ENCODE measurements around the gene FNDC5.

FNDC5 gene

DNA sequence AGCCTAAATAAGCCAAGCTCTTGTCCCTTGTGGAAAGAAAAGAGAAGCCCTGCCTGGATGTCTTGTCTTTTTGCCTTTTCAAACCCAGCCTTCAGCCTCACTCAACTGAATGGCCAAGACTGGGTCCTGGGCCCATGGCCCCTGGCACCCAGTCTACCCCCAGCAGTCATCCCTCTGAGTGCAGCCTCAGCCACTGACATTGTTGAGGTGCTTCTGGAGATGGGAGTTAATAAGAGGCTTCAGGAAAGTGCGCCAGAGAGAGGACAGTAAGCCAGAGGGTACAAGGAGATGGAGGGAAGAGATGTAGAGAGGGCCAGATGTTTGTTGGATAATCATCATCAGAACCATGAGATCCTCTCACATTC lies 6.8 kb downstream of the FNDC5 start:
- no peak for DNase-seq

DNA sequence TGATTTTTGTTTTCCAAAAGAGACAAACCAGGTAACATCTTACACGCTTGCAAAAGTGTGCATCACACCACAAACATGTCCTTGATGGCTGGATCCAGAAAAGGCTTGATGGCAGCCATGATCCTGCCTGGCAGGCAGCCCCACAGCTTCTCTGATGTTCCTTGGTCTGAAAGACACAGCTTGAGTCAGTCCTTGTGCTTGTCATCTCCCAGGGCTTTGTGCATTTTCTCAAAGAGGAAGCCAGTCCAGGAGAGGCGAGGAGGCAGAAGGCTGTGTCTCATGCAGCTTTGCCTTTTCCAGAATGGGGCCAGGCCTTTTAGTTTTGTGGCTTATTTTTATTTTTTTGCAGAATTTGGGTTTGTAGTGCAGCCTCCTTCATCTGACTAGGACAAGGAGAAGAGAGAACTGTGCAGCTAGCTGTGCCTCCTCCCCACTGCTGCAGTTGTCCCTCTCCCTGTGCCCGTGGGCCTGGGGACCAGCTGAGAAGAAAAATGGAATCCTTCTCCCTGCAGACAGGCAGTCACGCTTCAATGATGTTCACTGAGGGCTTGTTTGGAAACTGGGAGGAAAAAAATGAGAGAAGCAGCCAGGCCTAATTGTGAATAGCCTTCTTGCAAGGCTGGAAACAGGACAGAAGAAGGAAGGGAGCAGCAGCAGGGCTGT lies 7.4 kb downstream of the FNDC5 start:
- DNase-seq, result no peak

DNA sequence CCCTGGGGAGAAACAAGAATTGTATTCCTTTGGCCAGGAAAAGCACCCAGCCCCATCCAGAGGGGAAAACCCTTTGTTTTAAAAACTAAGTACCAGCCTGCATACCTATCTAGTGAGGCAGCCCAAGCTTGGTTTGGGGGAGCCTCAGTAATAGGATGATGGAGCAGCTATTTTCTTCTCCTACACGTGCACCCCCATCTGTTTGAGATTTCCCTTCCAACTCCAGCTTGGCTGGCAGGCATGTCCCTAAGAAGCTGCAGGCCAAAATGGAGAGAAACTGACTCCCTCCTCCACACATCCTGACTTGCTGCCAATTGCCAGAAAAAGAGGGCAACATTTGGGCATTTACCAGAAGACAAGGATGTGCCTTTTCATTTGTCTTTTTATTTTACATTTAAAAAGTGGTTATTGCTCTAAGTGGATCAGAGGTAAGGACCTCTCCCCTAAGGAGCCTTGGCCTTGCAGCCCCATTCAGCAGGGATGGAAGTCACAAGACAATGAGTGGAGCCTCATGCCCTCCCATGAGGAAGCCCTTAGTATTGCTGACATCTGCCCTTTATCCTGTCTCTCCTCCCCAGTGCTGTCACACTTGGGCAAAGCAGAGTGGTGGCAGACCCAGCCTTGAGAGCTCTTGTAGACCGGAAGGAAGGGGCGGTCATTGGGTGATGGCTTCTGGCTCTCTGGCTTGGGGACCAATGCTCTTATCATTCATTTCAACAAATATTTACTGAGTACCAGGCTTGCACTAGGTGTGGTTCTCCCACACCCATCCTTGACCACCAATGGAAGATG lies 8.6 kb downstream of the FNDC5 start:
- DNase-seq, result no peak

DNA sequence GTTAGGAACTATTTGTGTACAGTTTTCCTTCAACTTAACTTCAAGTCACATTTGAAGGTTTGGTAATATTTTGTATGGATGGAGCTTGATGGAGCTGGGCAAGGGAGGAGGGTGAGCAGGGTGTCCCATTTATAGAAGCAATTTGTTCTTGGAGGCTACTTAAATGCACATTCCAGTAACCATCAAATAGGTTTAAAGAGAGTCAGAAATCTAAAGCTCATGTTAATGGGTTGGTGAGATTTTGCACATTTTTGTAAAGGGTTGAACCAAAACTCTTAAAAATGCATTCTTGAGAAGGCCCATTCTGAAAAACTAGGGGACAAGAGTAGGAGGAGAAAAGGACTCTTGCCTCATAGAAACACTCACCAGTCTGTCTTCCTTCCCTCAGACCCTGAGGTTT lies 10.1 kb downstream of the FNDC5 start:
- no peak for DNase-seq

DNA sequence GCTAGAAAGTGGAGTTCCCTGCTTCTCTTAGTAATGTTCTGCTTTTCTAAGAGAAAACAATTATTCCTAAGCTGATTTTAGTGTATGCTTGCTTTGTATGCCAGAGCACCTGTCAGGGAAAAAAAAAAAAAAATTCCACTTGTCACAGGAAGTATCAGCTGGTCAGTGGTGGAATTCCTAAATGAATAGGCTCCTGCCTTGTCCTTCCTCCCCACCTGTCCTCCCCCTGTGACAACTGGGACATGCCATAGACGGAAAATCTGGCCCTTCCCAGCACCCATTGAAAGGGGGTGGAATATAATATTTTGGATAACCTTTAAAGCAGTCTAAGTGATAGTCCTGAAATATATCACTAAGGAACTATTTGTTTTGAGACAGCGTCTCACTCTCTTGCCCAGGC lies 10.8 kb downstream of the FNDC5 start:
- DNase-seq, result no peak

DNA sequence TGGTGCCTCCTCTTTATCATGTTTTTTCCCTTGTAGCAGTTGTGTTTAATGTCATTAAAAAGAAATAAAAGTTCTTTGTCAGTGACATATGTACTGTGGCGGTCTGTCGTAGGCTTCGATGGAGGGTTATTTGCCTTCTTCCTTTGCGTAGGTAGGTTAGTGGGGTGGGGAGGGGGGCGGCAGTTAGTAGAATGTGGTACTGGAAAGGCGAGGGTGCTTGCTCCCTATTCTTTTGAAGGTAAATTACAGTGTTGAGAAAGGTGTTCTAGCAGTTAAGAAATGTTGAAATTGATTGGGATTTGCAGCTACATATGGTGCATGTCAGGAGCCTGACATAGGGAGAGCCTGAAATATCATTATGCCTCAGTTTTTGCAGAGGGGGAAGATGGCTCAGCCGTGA lies 11.9 kb downstream of the FNDC5 start:
- DNase-seq, result no peak

DNA sequence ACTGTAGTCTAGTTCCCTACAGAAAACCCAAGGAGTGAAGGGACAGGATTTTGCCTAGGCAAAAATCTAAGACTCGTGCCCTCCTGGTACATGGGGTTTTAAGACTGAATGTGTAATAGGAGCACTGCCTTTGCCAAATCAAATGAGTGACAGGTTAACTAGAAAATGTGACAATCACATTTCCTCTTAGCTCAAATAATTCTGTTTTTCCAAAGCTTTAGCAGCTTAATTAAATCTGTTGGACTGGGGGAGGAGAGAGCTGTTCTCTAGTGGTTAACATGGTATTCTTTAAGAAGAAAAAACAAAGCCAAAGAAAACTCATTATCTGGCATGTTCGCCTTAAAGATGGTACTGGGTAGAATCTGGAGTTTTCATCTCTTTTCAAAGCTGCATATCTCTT lies 12.6 kb downstream of the FNDC5 start:
- no peak for DNase-seq

DNA sequence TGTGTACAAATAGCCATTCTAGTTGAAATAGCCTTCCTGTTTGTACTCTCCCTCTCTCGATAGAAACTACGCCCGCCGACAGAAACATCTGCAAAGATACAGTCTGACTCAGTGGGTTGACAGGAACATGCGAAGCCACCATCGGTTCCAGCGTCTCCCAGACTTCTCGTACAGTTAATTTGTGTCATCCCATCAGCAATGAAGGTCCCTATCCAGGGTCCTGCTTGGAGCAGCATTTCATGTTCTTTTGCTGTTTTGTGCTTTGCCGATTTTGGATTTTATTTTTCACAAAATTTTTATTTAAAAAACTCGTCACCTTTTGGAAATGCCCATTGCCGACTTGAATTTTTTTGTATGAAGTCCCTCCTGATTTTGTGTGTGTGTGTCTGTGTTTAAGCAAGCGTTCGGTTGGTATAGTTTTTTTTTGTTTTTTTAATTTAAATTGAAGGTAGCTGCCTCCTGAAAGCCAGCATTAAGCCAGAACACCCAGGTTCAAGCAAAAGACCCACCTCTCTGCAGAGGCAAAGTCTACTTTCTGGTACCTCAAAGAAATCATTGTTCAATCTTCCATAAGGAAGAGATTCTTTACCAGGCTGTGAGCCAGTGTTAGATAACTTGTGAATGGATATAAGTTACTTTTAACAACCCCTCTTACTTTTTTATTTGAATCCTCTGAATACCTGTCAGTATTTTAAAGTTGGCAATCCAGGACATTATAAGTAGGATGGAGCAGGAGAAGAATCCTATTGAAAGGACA lies 14.7 kb downstream of the FNDC5 start:
- no peak for DNase-seq

DNA sequence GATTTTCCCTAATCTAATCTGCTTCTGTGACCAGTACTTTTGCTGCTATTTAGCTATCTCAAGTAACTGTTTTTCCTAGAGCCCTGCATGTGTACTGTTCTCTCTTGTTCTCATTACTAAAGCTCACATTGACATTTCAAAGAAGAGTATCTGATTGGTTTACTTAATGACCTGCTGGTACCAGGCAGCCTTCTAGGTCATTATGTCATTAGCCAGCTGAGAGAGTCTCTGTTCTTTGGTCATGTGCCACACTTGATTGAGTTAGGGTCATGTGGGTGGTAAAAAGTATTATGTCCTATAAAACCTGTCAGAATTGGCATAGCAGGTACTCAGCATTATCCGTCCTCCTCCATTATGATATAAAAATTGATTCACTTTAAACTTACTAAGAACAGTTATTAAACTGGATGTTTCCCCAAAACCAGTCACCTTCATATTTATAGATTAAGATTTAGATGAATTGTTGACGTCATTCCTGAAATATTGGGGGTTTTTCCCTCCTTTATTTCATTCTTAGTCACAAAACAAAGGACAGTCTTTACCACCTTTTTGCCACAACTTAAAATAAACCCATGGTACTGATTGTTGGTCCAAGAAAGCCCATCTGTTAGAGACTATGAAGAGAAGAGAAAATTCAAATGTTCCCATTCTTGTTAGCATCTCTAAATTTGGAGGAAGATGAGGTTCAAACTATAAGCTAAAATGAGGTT lies 22.2 kb downstream of the FNDC5 start:
- no peak for DNase-seq

DNA sequence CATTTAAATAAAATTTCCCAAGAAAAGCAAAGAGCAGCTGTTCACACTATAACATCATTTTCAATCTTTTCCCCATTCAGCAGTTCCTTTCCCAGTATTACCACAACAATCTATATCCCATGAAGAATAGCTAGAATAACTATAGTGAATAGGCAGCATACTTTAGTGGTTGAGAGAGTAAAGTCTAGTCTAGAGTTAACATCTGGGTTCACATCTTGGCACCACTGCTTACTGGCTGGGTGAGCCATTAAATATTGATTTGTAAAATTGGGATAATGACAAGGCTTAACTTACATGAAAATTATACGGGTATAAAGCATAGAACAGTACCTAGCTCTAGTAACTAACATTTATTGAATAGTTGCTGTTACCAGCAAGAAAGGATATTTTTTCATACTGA lies 38.8 kb downstream of the FNDC5 start:
- DNase-seq, result no peak

DNA sequence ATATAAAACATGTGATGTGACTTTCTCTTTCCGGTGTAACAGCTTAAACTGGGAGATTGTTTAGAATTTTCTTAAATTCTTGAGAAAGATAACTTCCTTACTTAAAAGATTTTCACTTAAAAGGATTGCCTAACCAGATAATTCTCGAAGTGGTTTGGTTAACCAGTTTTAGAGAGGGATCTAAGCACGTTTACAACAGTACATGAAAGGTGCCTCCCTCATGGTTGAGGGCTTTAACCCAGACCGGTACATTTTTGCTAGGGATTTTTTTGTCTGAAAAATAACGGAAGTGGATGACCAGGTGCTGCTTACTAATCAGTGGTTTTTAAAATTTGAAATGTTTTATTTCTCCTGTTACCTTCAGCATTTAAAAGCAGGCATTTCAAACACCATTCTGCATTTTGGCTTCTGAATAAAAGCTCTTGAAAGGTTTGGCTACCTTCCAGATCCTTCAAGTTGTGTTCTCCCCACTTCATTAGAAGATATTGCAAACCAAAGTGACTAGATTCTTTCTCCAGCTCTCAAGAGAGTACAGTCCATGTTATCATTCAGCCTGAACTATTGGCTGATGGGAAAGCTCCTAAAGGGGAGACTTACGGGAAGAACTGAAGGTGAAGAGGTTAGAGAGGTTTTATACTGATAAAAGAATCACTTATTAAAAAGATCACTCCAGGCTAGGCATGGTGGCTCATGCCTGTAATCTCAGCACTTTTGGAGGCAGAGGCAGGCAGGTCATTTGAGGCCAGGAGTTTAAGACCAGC lies 40.4 kb downstream of the FNDC5 start:
- no peak for DNase-seq

DNA sequence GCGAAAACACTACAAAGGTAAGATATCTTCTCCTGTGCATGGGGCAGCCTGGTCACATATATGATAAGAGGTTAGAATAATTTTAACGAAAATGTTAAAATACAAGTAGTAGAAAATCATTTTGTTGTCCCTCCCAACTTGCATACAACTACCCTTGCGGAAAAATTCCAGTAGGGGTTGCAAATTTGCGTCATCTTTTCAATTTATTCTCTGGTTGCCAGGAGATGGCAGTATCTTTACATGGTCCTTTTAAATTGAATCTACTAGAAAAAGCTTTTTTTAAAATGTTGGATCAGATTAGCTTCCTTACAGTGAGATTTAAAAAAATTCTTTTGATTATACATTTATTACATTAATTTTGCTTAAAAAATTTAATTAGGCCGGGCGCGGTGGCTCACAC lies 42.4 kb downstream of the FNDC5 start:
- DNase-seq, result no peak

DNA sequence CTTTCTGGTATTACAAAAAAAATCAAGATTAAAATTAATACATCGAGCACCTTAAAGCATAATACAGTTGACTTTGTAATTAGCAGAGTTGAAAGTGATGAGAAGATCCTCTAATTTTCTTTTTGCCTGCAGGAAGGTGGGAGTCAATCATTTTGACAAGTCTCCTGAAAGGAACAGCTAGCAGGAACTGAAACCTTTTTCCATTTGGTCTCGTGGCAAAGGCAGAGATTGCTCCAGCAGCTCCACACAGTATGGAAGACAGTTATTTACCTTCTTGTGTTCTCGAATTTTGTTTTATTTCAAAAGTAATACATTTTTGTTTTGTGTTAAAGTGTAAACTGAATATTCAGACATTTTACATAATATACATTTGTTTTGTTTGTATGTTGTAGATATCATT lies 45.5 kb downstream of the FNDC5 start:
- DNase-seq, result no peak

DNA sequence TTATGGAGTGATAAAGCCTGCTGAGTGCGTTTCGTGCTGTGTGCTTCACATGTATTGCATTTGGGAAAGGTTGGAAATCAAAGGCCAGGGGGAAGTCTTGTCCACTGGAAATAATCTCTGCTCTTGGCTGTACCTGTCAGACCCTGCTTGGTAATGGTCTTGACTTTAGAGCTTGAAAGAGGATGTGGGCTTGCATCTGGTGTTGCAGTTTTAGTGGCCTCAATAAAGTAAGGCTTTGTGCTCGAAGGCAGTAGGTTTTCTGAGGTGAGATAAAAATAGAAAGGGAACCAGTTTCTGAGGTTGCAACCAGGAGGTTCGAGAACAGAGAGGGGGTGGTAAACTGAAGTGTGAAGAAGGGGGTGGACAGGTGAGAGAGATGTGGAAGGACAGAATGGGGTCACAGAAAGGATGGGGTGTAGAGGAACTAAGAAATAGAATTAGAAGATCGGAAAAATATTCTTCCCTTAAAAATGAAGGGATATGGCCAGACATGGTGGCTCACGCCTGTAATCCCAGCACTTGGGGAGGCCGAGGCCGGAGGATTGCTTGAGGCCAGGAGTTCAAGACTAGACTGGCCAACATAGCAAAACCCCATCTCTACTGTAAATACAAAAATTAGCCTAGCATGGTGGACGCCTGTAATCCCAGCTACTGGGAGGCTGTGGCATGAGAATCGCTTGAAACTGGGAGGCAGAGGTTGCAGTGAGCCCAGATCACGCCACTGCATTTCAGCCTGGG lies 51.7 kb downstream of the FNDC5 start:
- peak; percentile 47 for DNase-seq

DNA sequence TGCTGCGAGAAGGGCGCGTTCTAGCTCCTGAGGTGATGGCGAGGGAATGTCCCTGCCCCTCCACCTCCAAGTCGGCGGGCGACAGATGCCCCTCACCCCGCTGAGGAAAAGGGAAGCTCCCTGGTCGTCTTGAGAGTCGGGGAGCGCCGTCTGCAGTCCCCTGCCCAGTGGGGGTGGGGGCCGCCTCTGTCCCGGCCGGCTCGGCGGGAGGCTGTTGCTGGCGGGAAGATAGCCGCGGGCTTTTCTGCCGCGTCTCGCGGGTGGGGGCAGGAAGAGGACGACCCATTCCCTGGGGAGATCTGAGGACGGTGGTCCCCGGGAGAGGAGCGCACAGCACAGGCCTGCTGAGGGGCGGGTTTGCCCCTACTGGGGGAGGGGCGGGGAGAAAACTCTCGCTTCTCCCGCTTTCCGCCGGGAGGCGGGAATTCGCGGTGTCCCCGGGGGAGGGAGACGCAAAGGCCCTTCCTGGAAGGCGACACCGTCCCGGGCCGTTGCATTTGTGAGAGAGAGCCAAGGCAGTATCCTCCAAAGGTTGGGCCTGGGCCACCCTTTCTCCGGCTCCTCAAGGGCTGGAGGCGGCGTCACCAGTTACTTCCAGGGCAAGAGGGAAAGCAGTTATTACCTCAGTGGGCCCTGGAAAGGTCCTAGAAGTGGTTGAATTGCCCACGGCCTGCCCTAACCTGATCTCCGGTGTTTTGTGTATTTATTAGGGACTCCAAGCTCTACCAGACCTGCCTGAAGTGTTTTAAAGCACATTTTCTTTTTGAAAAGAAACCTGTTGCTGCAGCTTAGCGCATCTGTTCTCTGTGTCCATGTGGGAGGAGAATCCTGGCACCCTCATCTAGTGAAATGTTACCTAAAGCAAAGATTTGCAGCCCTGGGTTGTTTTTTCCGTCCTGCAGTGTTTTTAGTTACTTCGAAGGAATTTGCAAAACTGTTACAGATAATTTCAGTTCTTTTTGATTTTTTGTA lies 52.6 kb downstream of the FNDC5 start:
- DNase-seq, result peak; percentile 27

DNA sequence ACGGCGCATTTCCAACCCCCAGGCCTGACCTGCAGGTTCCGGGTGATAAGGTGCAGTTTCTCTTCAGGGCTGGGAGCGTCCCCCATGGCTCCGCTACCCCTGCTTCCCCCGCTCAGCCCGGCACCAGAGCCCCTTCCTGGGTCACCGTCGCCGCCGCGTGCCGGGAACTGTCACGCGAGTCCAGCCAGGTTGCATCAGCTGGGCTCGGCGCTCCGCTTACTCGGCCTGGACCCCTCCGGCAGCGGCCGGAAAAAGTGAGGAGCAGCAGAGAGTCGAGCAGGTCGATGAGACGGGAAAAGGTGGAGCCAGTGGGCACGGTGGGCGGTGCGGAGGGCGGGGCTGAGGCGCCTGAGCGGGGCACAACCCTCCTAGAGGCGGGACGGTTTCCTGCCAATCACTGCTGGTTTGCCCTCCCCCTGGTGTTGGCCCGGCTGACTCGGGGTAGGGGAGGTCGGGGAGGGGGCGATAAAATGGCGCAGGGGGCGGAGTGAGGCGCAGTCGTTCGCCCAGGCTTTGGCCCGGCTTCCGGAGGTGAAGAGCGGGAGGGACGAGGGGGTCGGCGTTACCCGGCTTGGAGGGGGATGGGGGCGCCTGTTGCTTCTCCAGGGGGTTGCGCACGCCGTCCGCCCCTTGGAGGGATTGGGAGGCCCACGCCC lies 53.4 kb downstream of the FNDC5 start, which contains the start of the genes S100PBP and YARS1:
Gene S100PBP (plus strand): TSS at position 495 of the 656 bp plus-strand sequence. CDS start 8,447 bp downstream, outside the sequence.
Gene YARS1 (minus strand): TSS at position 200 of the 656 bp plus-strand sequence. CDS start 114 bp downstream, at position 86.
- peak; percentile 100 for DNase-seq

DNA sequence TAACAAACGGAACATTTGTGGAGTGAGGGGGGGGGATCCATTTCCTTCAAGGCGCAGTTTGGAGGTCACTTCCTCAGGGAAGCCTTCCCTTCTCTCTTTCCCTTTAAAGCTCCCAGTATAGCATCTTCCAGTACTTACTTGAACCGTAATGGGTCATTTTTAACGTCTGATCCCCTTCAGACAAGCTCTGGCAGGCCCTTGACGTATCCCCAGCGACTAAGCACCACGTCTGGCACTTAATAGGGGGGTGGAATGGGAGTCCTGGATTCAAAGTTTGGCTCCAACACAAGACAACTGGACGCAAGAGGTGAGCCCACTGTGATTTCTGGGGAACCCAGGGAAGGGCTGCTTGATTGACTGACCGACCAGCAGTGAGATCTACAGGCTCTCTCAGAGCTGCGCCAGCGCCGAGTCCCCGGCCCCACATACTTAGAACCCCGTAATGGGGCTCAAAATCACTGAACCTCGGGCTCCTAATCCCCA lies 54.0 kb downstream of the FNDC5 start:
- no peak for DNase-seq

DNA sequence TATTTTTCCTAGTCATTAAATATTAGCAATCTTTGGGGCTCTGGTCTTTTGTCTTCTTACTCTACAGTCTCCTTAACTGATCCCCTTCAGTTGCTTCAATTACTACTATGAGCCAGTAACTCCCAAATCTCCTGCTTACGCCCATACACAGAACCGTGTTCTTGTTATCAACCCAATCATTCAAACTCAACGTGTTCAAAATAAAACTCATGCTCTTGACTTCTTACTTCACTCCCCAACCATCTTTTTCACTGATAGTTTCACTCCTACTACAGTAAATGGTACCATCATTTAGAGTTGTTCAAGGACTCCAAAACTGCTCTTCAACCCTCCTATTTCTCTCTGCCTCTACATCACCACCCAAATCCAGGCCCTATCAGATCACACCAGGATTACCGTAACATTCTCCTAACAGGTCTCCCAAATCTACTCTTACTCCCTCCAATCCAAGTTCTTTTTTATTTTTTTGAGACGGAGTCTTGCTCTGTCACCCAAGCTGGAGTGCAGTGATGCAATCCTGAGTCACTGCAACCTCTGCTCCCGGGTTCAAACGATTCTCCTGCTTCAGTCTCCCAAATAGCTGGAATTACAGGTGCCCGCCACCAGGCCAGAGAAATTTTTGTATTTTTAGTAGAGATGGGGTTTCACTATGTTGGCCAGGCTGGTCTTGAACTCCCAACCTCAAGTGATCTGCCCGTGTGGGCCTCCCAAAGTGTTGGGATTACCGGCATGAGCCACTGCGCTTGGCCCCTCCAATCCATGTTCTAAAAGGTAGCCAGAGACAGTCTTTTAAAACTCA lies 56.6 kb downstream of the FNDC5 start:
- DNase-seq, result no peak
